Measurements from ENCODE around the gene PKD1. TPM values are rescaled to one million over a fixed set of nuclear protein-coding genes. Genes with fewer than 3 reads are reported as not detected.

Gene PKD1
- total and polyA plus RNA-seq, 2 of the 13 experiments (the other 11 are each of a cell fraction or from before 2014, with no cell fraction given): 22.1 to 23.0 TPM

DNA sequence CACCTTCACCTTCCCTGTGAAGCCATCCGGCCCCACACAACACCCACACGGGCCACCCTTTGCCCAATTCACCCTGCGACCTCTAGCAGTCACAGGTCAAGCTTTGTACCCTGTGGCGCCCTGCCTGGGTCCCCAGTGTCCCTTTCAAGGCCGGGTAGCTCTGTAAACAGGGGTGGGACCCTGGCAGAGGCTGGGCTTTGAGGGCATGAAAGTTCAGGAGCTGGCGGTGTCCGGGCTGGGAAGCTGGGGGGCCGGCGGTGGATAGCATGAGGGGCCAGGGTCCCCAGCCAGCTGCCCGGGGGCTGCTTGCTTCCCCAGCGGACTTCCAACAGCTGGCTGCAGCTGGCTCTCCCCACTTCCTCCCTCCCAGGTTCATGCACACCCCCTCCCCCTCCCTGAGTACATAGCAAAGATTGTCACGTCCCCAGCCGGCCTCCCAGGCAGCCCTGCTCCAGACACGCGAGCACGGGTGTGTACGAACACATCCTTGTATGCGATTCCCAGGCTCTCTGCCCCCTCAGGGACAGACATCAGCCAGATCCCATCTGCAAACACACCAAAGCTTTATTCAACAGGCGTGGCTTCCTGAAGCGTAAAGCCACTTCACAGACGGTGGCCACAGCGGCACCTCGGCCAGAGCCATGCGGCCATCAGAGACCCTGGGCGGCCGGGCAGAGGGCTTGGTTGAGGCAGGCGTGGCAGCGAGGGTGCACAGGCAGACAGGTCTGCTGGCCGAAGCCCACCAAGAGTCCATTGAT lies 96.2 kb downstream of the PKD1 start (continued):
- no peak for TF ChIP-seq ZNF224 (CRISPR knock-in tag; IDR thresholded peaks at IDR 0.05)
- TF ChIP-seq MXI1 (IDR thresholded peaks at IDR 0.05; ENCODE audit: borderline replicate concordance, low read depth, low read length): peak; percentile 51; the same call in 1 of the 3 replicates
- no peak for TF ChIP-seq GLI4 (CRISPR knock-in tag; IDR thresholded peaks at IDR 0.05; ENCODE audit: borderline replicate concordance)
- no peak; the same call in 1 of the 2 replicates for TF ChIP-seq PCBP1 (IDR thresholded peaks at IDR 0.05; ENCODE audit: borderline replicate concordance, low read depth, low read length)
- peak; percentile 21; the same call in 1 of the 2 replicates for TF ChIP-seq ZNF331 (CRISPR knock-in tag; IDR thresholded peaks at IDR 0.05)
- no peak for TF ChIP-seq NFIB (CRISPR knock-in tag; IDR thresholded peaks at IDR 0.05; ENCODE audit: borderline replicate concordance)
- no peak for TF ChIP-seq PREB (CRISPR knock-in tag; IDR thresholded peaks at IDR 0.05)
- TF ChIP-seq ZNF766 (CRISPR knock-in tag; IDR thresholded peaks at IDR 0.05; ENCODE audit: borderline replicate concordance): 0 out of 2 replicates have a peak, but pooled peaks have one; percentile 29
- no peak for TF ChIP-seq SMAD9 (CRISPR knock-in tag; IDR thresholded peaks at IDR 0.05)
- TF ChIP-seq, protein P1, sequence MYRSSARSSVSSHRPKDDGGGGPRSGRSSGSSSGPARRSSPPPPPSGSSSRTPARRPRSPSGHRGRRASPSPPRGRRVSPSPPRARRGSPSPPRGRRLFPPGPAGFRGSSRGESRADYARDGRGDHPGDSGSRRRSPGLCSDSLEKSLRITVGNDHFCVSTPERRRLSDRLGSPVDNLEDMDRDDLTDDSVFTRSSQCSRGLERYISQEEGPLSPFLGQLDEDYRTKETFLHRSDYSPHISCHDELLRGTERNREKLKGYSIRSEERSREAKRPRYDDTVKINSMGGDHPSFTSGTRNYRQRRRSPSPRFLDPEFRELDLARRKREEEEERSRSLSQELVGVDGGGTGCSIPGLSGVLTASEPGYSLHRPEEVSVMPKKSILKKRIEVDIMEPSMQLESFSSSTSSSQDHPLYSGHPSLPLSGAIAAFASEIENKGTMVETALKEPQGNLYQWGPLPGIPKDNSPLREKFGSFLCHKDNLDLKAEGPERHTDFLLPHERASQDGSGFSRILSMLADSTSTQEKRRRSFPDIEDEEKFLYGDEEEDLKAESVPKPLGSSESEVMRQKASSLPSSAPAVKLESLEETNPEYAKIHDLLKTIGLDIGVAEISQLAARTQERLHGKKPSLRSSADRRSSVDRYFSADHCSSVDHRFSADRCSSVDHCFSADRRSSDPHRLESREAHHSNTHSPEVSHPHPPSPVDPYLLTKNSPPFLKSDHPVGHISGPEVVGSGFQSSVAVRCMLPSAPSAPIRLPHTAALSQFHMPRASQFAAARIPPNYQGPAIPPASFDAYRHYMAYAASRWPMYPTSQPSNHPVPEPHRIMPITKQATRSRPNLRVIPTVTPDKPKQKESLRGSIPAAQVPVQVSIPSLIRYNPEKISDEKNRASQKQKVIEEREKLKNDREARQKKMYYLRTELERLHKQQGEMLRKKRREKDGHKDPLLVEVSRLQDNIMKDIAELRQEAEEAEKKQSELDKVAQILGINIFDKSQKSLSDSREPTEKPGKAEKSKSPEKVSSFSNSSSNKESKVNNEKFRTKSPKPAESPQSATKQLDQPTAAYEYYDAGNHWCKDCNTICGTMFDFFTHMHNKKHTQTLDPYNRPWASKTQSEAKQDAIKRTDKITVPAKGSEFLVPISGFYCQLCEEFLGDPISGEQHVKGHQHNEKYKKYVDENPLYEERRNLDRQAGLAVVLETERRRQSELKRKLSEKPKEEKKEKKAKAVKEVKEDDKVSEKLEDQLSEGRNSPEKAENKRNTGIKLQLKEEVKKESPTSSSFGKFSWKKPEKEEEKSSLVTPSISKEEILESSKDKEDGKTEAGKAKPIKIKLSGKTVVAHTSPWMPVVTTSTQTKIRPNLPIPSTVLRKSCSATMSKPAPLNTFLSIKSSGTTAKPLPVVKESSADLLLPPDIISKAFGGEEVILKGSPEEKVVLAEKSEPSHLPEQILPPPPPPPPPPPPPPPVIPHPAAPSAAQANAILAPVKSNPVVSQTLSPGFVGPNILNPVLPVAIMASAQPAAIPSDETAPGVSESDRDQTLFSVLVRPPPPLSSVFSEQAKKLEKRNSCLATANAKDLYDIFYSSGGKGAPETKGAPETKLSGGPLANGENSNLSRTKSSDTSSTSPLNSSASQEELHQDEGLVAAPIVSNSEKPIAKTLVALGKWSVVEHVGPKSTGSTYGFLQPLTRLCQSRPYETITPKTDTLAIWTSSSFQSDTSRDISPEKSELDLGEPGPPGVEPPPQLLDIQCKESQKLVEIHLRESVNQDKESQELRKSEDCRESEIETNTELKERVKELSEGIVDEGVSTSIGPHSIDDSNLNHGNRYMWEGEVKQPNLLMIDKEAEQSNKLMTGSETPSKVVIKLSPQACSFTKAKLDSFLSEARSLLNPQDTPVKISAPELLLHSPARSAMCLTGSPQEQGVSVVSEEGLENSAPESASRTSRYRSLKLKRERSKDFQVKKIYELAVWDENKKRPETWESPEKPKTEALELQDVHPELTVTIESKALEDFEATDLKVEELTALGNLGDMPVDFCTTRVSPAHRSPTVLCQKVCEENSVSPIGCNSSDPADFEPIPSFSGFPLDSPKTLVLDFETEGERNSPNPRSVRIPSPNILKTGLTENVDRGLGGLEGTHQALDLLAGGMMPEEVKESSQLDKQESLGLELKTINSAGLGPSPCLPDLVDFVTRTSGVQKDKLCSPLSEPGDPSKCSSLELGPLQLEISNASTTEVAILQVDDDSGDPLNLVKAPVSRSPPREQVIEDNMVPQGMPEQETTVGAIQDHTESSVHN (CRISPR knock-in tag; IDR thresholded peaks at IDR 0.05): peak; percentile 10; the same call in 1 of the 2 replicates
- TF ChIP-seq ZNF44 (CRISPR knock-in tag; IDR thresholded peaks at IDR 0.05): no peak
- TF ChIP-seq RCOR2 (CRISPR knock-in tag; IDR thresholded peaks at IDR 0.05): peak; percentile 57; the same call in 1 of the 2 replicates
- TF ChIP-seq BCL6 (CRISPR knock-in tag; IDR thresholded peaks at IDR 0.05): peak; percentile 70
- no peak; the same call in none of the 2 replicates for TF ChIP-seq FOSL2 (CRISPR knock-in tag; IDR thresholded peaks at IDR 0.05)
- peak; percentile 86 for TF ChIP-seq PITX1 (CRISPR knock-in tag; IDR thresholded peaks at IDR 0.05)
- TF ChIP-seq, protein P2, sequence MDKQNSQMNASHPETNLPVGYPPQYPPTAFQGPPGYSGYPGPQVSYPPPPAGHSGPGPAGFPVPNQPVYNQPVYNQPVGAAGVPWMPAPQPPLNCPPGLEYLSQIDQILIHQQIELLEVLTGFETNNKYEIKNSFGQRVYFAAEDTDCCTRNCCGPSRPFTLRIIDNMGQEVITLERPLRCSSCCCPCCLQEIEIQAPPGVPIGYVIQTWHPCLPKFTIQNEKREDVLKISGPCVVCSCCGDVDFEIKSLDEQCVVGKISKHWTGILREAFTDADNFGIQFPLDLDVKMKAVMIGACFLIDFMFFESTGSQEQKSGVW (CRISPR knock-in tag; IDR thresholded peaks at IDR 0.05; ENCODE audit: borderline replicate concordance): no peak
- TF ChIP-seq IRX3 (CRISPR knock-in tag; IDR thresholded peaks at IDR 0.05; ENCODE audit: borderline replicate concordance, low read depth): no peak
- TF ChIP-seq ZC3H13 (CRISPR knock-in tag; IDR thresholded peaks at IDR 0.05): peak; percentile 78
- peak; percentile 80 for TF ChIP-seq ZMAT3 (CRISPR knock-in tag; conservative IDR thresholded peaks at IDR 0.05)
